GM19193 (cell line): ENCODE measurements around the gene SIMC1.
"Not testable (repeated sequence)": the region's sequence is repeated elsewhere in the genome, so short reads cannot be mapped to it uniquely, and the experiment has no call there.

Experiments
- POLR2A ChIP-seq: IDR thresholded peaks from 4 replicates; pipeline ENCODE4 v1.6.1; 2011; ENCODE audit not compliant: insufficient read depth, insufficient read length; ENCODE audit errors: extremely low read depth

SIMC1 gene

DNA sequence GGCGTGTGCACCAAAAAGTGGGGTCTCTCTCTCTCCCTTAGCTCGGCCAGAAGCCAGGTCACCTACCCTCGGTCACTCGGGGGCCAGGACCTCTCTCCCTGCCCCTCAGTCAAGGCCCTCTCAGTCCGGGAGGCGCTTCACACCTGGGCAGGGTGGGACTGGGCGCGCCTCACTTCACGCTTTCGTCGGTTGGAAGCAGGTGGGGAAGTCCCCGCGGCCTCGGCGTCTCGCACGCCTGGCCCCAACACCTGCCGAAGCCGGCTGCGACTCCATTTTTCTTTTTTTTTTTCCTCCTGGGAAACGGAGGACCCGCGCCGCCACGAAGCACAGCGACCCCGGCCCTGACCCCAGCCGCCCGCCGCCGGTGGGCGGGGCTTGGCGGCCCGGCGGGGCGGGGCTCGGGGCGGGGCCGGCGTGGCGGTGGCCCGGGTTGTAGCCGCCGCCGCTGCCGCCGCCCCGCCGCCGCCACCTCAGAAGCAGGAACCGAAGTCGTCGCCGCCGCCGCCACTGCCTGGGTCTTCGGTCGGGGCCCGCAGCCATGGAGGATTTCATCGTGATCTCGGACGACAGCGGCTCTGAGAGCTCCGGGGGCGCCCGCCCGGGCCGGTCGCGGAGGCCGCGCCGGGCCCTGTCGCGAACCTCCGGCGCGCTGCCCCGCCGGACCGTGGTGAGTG lies at the start of gene SIMC1:
Gene SIMC1 (plus strand): TSS at position 454 of the 674 bp plus-strand sequence. CDS start 85 bp downstream, at position 539.
- TF ChIP-seq POLR2A, result not testable (repeated sequence)

DNA sequence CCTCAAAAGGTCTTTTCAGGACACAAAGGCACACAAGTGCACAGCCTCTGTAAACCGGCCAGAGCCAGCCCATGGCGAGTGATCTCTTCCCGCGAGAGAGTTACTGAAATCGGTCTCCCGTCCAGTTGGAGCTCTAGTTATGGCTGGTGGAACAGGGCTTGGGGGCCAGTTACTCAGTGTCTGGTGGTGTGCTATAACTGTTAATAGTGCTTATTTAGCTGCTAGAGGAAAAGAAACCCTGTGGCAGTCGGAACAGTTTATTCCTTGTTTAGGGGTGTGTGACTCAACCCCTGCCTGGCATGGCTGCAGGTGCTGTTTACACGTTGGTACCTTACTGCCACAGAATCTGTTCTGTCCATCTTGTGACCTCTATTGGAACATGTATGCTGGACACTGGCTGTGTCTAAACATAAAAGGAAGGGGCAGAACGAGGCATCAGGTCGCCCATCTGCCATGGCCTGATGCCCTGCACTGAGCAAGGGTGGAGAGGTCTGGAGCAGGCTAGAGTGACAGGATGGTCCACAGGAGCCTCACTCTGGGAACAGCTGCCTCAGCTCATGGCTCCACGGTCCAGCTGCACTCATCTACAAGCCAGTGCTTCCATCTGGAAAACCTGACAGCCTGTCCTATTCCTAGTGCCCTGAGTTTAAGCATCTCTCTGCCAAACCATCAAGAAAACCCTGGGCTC lies 49.6 kb upstream of the SIMC1 start:
- no peak for TF ChIP-seq POLR2A

DNA sequence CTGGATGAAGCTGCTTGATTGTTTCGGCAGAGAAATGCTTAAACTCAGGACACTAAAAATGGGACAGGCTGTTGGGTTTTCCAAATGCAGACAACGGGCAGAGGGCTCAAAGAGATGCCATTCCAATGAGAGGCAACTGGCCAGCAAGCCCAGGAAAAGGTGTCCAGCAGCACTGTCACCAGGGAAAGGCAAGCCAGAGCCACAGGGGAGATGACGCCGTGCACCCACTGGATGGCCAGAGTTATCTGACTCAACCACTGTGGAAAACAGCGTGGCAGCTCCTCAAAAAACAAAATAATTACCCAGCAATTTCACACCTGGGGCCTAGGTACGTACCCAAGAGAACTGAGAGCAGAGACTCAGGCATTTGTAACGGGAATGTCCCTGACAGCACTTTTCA lies 48.4 kb upstream of the SIMC1 start:
- no peak for TF ChIP-seq POLR2A

DNA sequence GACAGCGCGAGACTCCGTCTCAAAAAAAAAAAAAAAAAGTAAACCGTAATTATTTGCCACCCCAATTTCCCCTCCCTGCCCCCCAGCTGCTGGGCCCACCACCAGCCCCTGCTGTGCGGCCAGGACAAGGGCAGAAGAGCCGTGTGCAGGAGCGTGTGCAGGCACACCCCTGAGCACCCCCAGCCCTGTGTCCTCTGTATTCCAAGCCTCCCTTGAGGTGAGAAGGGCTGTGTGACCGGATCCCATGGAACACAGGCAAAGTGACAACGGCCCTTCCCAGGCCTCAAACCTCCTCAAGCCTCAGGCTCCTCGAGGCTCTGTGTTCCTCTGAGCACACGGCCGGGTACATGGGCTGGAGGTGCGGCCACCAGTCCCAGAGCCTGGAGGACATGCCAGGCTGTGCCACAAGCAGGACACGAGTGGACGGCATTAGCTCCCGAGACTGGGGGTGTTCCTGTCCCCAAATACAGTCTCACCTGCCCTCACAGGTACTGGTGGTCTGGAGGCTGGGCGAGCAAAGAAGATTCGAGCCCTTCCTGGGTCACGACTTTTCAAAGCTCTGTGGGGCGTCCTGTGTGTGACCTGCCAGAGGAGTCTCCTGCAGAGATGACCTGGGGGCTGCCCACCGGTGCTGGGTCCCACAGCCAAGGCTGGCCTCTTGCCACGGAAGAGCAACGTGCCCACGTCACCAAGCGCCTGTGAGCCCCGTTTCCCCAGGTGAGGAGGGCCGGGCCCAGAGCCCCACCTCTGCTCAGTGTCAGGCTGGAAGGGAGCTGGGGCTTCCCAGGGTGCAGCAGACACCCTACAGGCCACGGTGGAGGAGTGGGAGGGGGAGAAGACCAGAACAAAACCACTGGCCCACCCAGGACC lies 47.1 kb upstream of the SIMC1 start:
- TF ChIP-seq POLR2A, result no peak

DNA sequence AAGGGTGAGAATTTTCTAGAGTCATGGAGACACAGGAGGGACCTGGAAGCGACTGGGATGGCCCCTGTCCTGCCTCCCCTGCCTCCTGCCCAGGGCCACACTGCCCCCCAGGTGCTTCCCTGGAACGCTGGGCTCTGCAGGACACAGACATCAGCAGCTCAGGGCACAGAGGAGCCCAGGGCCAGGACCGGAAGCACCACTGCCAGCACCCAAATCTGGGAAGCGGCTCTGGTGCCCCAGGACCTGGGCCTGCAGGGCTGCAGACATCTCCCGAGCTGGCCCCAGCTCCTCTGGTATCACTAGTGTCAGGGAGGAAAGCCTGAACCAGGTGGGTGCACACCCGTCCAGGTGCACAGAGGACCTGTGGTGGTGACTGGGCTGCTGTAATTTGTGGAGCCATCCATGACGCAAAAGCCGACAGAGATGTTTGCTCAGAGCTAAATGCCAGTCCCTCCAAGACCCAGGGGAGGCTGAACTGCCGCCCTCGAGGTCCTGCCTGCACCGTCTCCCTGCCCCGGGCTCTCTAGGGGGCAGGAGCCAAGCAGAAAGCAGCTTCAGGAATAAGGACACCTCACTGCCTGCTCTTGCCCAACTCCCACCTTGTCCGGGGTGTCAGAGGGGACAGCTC lies 46.0 kb upstream of the SIMC1 start:
- TF ChIP-seq POLR2A, result no peak

DNA sequence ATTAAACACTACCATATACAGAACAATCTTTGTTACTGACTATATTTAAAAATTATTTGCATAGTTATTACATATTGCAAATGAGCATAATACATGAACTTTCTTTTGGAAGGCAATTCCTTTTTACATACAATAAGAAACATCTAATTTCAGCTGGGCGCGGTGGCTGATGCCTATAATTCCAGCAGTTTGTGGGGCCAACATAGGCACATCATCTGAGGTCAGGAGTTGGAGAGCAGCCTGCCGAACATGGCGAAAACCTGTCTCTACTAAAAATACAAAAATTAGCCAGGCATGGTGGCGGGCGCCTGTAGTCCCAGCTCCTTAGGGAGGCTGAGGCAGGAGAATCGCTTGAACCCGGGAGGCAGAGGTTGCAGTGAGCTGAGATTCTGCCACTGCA lies 36.4 kb upstream of the SIMC1 start:
- TF ChIP-seq POLR2A, result no peak

DNA sequence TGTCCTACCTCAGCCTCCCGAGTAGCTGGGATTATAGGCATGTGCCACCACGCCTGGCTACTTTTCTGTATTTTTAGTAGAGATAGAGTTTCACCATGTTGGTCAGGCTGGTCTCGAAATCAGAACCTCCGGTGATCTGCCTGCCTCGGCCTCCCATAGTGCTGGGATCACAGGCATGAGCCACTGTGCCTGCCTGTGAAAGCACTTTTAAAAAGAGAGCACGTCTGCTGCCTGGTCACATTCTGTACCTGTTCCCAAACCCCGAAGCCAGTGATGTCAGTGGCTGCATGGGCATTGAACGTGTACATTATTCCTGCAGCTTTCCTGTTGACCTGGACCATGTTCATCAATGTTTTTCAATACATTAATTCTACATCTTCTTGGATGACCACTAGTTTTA lies 35.1 kb upstream of the SIMC1 start:
- TF ChIP-seq POLR2A, result no peak

DNA sequence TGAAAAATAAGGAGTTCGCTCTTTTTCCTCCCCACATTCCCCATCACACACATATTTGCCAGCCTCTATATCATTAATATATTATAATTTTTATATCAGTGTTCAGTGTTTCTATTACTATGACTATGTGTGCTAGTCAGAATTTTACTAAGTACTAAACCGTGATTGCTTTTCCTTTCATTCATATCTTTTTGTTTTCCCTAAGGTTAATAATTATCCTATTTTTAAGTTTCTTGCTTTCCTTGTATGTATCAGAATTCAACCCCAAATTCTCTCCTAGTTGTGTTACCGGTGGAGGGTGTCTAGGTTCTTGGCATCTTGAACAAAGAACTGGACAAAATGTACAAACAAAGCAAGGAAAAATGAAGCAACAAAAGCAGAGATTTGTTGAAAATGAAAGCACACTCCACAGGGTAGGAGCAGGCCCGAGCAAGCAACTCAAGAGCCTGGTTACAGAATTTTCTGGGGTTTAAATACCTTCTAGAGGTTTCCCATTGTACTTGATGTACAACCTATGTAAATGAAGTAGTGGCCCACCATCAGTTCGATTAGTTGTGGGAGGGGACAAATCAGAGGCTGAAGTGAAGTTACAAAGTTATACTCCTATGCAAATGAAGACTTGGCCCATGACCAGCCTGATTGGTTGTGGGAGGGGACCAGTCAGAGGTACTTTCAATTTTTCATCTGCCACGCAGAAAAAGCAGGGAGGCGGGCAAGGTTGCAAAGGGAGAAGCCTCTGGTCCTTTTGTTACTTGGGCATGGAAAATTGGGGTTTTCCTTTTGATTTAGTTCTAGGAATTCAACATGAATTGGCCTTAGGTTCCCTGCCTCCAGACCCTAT lies 79.5 kb downstream of the SIMC1 start:
- no peak for TF ChIP-seq POLR2A

DNA sequence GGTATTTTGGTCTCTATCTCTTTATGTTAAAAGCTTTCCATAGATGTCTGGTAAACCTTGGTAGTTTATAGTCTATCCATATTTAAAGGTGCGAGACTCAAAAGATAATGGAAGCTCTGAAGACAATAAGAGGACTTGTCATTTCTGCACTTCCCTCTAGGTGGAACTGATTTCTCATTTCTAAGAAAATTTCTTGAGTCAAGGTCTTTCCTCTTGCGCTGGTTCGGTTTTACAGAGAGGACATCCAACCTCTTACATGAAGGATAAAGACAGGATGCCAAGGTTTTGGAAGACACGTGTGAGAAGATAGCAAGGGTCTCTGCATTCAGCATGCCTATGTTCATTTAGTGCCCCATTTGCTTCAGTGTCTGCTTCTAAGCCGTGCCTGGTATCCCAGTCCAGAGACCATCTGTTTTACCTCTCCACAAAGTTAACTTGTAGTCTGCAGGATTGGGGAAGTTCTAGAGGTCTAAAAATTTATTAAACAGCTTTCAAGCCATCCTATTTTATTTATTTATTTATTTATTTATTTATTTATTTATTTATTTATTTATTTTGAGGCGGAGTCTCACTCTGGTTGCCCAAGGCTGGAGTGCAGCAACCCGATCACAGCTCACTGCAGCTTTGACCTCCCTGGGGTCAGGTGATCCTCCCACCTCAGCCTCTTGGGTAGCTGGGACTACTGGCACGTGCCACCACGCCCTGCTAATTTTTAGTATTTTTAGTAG lies 81.8 kb downstream of the SIMC1 start:
- no peak for TF ChIP-seq POLR2A

DNA sequence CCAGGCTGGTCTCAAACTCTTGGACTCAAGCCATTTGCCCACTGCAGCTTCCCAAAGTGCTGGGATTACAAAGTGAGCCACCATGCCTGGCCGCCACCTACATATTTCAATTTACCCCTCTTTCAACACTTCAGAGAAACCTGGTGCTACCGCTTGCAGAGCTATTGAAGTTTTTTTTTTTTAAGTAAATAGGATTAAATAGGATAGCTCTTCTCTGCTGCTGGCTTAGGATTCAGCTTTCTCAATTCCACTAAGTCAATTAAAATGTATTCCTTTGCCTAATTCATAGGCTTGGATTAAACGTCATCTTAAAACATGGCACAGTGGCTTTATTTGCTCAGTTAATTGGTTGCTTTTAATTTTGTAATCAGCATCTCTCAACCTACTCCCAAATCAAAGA lies 82.4 kb downstream of the SIMC1 start:
- TF ChIP-seq POLR2A, result no peak

DNA sequence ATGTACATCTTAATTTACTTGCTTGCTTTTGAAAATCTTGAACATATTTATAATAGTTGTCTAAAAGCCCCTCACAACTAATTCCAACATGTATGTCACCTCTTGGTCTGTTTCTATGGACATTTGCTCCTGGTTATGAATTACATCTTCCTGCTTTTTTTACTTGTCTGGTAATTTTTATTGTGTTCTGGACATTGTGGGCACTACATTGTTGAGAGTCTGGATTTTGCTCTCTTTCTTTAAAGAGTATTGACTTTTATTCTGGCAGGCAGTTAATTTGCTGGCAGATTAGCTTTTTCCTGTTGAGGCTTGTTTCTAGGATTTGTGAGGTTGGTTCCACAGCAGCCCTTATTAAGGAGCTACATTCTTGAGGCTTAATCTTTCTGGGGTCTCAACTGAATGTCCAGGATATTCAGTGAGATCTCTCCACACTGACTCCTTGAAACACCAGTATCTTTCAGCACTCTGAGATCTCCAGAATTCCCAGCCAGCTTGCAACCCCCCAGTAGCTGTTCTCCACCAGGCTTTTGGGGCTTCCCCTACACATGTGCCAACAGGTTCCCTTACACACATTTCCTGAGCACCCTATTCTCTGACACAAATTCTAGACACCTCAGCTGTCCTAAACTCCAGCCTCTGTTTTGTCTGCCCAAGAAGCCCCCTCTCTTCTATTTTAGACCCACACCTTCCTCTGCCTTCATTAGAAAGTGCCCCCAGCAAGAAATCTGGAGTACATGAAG lies 96.0 kb downstream of the SIMC1 start:
- TF ChIP-seq POLR2A, result no peak

DNA sequence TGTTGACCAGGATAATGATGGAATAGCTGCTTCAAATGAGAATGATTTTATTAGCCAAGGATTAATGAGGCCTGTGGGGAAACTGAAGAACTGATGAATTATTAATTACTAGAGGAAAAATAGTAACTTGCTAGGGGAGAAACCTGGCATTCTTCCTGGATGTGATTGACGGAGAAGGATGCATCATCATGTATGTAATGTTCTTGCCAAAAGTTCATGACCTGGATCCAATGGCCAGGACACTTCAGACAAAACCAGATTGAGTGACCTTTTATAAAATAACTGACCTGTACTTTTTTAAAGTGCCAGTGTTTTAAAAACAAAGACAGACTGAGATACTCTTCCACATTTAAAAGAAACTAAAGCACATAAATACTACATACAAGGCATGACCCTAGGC lies 99.7 kb downstream of the SIMC1 start:
- no peak for TF ChIP-seq POLR2A

DNA sequence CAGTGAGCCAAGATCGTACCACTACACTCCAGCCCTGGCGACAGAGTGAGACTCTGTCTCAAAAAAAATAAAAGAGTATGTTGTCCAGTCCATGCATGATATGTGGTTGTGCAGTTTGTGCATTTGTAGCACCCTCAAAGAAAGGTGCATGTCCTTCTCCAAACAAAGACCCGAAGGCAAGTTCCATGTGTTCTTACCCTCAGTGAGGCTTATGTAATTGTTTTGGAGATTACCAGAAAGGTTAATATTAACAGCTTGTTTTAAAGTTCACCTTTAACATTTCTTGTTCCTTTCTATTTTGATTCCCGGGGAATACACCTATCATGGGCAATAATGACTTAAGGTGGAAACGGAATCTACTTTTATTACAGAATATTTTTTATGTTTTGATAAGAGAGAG lies 101.1 kb downstream of the SIMC1 start:
- no peak for TF ChIP-seq POLR2A

DNA sequence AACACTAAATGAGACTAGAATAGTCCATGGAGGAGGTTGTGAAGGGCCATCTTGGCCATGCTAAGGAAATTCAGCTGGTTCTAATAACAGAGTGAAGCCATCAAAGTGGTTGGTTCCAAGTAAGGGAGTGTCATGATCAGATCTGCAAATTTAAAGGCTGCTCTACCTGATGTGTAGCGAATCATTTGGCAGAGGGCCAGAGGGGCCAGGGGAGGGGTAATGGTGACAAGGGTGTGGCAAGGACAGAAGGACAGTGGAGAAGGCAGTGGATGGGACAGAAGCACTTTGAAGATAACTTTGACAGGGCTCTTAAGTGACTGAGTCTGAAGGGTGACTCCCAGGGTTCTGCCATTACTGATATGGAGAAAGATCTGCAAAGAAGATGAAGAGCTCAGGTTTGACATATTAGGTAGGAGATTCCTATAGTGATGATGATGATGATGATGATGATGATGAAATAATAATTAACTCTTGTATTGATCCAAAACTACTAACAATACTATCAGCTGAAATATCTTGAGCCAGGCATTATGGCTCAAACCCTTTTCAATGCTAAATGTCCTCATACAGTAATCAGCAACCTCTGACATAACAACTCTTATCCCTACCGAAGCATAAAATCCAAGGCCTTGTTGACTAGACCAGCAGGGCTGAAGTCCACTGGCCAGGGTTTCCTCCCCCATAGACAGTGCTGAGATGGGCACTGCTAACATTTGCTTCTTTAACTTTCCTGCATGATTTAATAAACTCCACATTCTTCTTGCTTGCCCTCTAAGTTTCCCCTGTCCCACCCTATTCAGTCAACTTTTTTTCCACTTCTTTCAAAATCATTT lies 103.3 kb downstream of the SIMC1 start:
- no peak for TF ChIP-seq POLR2A
